Spleen (tissue), 7 donors: ENCODE data around the gene LTC4S.

Experiments
- POLR2A ChIP-seq, 3 donors: fragments of 450-650 bp; IDR thresholded peaks; one replicate each; pipeline ENCODE4 v1.5.1; 2017; ENCODE audit warnings: antibody characterized with exemption in 3 of 3, mild to moderate bottlenecking in 1 of 3
- POLR2AphosphoS5 ChIP-seq, 3 donors: sonication (generic); formaldehyde crosslinking; IDR thresholded peaks; one replicate each; pipeline ENCODE4 v1.5.1; 2017; ENCODE audit warnings: antibody characterized with exemption in 3 of 3
- TF ChIP-seq, protein P1 (sequence below), 11 experiments: fragments of 200-600 bp in 7 of 11; fragments of 450-650 bp in 4 of 11; sonication (generic) in 4 of 11; IDR thresholded peaks in 8 of 11; conservative IDR thresholded peaks in 3 of 11; 1 replicate in 7 of 11; 2 replicates in 4 of 11; pipeline versions ENCODE4 v1.4.0 to v1.8.0; 2016 to 2021; ENCODE audit warnings: antibody characterized with exemption in 11 of 11, inconsistent platforms in 4 of 11, mild to moderate bottlenecking in 1 of 11
- donor health status: DM: no; HTN: no; CAD: no; lungs with moderate emphysema.
- donor health status: DM: no; HTN: no; CAD: no.
- donor health status: DM: no; HTN: no; CAD: no.

DNA sequence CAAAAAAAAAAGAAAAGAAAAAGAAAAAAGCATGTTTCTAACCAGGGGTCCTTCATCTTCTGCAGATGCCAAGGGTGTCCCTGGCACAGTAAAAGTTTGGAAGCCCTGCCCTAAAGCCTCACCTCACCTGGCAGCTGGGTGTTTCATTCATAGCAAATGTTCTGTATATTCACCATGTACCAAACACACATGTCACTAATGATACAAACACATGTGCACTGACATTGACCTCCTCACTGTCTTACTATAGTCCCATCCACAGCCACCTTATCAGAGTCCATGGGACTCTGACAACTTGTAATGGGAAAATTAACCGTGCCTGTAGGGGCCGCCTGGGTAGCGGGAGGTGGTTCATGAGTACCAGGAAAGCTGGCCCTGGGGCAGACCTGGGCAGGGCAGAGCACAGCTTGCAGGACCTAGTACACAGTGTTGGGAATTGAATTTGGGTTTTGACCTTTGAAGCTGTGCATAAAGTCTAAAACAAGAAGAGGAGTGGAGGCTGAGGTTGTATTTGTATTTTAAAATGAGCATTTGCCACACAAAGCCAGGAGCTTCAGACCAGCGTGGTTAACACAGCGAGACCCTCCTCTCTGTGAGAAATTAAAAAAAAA, 19.3 kb downstream of the LTC4S start:
- TF ChIP-seq, protein P1, sequence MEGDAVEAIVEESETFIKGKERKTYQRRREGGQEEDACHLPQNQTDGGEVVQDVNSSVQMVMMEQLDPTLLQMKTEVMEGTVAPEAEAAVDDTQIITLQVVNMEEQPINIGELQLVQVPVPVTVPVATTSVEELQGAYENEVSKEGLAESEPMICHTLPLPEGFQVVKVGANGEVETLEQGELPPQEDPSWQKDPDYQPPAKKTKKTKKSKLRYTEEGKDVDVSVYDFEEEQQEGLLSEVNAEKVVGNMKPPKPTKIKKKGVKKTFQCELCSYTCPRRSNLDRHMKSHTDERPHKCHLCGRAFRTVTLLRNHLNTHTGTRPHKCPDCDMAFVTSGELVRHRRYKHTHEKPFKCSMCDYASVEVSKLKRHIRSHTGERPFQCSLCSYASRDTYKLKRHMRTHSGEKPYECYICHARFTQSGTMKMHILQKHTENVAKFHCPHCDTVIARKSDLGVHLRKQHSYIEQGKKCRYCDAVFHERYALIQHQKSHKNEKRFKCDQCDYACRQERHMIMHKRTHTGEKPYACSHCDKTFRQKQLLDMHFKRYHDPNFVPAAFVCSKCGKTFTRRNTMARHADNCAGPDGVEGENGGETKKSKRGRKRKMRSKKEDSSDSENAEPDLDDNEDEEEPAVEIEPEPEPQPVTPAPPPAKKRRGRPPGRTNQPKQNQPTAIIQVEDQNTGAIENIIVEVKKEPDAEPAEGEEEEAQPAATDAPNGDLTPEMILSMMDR (IDR thresholded peaks at IDR 0.05 in 8 of 11, conservative IDR thresholded peaks at IDR 0.05 in 3 of 11), result no peak
- TF ChIP-seq POLR2AphosphoS5 (IDR thresholded peaks at IDR 0.05) (no peak), POLR2A (IDR thresholded peaks at IDR 0.05) (no peak)
